UCSD-AML1 (cell line): ENCODE measurements around the gene STXBP3.
"Not testable (repeated sequence)": the region's sequence is repeated elsewhere in the genome, so short reads cannot be mapped to it uniquely, and the experiment has no call there.

Source experiments
- DNase-seq: peaks from one replicate; lab custom pipeline; 2025; ENCODE audit not compliant: unreplicated experiment; lab: John Stamatoyannopoulos, UW

Gene STXBP3

DNA sequence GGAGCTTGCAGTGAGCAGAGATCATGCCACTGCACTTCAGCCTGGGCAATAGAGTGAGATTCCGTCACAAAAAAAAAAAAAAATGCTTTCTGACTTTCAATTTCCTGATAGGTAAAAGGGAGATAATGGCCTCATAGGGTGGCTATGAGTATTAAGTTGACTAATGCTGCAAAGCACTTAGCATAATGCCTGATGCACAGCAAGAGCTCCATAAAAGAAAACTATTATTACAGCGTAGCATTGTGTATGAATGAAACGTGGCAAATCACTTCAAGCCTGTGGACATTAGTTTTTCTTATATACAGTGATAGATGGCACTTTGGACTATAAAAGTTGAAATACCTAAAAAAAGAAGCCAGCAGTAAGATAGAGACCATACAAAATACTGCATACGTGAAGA lies 17.0 kb upstream of the STXBP3 start:
- DNase-seq = no peak

- no peak for DNase-seq
Measured at GRCh38 chr1:108732398-108732797, 14.1 kb upstream of the STXBP3 start.

GRCh38 chr1:108734171-108734865 lies 12.2 kb upstream of the STXBP3 start:
- DNase-seq = no peak

DNA sequence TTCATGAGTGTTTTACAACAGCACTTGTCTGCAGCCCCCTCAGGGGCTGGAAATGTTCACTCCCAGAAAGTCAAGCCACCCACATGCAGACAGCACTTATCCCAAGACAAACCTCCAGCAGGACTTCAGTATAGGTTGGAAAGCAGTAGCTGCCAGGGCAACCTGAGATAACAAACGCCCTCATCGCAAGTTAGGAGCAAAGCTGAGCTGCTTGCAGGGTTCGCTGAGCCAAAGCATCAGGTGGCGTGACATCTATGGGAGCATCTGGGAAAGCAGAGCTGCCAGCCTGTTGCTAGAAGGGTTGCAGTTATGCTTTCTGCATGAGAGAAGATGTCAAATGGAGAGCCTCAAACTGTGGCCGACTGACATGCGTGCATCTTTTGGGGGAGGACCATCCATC lies 4.2 kb upstream of the STXBP3 start:
- DNase-seq = no peak

DNA sequence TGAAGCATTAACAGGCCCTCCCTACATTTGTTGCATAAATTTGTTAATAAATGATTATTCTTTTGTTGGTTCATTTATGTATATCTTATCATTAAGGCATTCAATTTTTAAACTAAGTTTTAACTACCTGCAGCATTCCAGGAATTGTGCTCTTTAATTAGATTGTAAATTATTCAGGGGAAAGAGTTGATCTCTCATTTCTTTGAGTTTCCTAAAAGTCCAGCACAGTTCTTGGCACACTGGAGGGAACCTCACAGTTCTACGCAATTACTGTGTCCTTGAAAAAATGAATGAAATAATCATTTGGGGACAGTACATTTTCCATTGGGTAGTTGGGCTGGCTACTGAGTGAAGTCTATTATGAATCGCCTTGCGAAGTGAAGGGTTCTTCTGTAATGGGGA lies 493 bp upstream of the STXBP3 start:
- no peak for DNase-seq

DNA sequence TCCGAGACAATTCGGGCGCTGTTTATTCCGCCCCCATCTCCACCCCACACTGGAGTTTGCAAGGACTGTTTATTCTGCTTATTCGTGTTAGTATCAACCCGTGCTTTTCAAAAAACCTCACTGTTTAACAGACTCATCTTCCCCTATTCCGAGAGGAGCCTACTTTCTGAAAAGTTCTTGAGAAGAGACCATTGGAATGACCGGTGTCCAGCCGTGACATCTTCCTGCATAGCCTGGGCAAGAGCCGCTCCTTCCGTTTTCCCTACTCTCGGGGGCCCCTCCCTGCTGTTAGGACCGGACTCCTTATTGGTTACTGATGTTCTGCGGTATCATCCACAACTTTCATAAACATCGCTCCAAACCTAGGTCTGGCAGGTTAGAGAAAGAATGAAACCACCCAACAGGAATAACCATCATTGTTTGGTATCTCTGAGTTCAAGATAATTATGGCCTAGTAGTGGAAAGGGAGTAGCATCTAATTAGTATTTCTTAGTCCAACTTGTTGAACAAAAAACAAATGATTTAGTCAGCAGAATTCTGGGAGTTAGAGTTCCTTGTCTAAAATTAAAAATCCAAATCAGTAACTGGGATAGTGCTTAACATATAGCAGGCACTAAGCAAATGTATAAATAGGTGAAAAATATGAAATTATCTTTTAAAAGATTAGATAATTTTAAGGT lies 837 bp downstream of the STXBP3 start:
- DNase-seq = peak; percentile 71

DNA sequence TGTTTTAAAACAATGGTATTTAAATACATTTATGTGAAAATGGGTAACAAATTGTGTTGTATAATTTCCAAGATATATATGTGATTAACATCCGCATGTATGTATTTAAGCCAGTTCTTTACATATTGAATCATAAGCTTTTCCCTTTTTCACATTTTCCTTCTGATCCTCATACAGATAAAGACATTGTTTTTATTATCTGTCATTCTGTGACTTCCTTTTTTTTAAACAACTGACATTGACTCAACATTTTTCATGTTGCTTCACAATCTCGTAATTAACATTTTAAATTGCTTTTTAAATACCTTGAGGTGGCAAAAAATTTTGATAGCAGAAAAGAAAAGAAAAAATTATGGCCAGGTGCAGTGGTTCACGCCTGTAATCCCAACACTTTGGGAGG lies 1.4 kb downstream of the STXBP3 start:
- no peak for DNase-seq

DNA sequence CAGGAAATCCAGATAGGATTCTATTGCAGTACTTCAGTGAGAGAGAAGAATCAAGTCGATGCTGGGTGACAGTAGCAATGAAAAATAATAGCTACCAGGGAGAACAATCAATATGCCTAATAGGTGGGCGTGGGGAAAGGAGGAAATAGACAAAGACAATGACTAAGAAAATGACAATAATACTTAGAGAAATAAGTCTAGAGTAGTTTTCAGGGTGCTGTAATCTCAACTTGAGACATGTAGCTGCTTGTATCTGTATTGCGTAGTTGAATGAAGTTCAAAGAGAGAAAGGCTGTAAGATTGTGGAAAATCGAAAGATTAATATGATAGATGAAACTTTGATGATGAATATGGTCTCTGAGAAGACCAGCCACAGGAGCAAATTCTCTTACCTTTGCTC lies 2.6 kb downstream of the STXBP3 start:
- DNase-seq = no peak

- no peak for DNase-seq
Measured at GRCh38 chr1:108750476-108751181, 4.2 kb downstream of the STXBP3 start.

DNA sequence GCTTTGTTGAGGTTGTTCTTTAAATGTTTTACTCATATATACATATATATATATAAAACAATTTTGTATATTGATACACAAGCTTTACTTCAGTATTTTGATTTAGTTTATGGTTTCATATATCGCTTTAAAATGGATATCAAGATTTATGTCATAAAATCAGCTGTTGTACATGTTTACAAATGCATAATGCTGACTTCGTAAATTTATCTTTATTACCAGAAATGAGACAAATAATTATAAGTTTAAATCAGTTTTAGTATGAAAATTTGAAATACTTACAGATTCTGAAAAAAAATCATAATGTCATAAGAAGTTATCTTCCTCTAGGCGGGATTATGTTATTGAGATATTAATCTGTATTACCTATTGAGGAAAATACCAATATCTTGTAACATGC lies 6.9 kb downstream of the STXBP3 start:
- DNase-seq = no peak

DNA sequence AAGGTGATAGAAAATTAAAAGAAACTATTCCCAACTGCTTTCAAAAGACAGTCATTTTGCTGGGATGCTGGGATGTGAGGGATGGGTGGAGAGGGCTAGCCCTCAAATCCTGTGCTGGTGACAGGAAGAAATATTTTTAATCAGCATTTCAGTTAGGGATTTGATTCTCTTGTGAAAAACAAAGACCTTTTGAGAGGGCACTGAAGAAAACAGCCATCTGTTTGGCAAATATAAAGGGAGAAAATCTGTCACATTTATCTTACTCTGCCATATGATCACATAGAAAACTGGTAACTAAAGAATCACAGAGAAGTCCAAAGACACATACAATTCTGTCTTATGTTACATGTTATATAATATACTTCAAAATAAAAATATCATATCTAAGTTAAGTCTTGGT lies 12.3 kb downstream of the STXBP3 start:
- no peak for DNase-seq

GRCh38 chr1:108767115-108767514 lies 20.6 kb downstream of the STXBP3 start:
- no peak for DNase-seq

DNA sequence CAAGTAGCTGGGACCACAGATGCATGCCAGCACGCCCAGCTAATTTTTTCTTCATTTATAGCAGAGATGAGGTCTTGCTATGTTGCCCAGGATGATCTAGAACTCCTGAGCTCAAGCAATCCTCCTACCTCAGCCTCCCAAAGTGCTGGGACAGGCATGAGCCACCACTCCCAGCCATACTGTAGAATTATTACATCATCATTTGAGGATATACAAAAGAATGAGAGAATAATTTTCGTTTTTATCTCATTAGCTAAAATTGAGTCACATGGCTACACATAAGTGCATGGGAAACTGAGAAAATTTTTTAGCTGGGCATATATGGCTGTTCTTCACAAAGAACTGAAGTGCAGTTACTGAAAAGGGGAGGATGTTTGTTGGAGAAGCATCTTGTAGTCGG lies 21.2 kb downstream of the STXBP3 start:
- no peak for DNase-seq

- DNase-seq = no peak
Measured at GRCh38 chr1:108777839-108778238, 31.4 kb downstream of the STXBP3 start.

GRCh38 chr1:108779455-108779854 lies 33.0 kb downstream of the STXBP3 start:
- no peak for DNase-seq

- no peak for DNase-seq
Measured at GRCh38 chr1:108780937-108781574, 34.6 kb downstream of the STXBP3 start.

DNA sequence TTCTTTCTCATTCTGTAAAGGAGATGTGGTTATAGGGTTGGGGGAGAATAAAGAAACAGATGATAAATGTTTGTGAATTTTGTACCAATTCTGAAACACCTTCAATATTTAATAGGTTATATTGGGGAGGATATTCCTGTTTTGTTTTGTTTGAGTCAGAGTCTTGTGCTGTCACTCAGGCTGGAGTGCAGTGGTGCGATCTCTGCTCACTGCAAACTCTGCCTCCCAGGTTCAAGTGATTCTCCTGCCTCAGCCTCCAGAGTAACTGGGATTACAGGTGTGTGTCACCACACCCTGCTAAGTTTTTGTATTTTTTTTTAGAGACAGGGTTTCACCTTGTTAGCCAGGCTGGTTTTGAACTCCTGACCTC lies 35.1 kb downstream of the STXBP3 start:
- not testable (repeated sequence) for DNase-seq

DNA sequence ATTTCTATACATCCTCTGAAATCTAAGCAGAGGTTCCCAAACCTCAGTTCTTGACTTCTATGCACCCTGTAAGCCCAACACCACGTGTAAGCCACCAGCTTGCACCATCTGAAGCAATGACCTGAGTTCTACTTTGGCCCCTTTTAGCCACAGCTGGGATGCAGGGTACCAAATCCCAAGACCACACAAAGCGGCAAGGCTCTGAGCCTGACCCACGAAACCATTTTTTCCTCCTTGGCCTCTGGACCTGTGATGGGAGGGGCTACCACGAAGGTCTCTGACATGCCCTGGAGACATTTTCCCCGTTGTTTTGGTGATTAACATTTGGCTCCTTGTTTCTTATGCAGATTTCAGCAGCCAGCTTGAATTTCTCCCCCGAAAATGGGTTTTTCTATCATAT lies 38.8 kb downstream of the STXBP3 start:
- no peak for DNase-seq

DNA sequence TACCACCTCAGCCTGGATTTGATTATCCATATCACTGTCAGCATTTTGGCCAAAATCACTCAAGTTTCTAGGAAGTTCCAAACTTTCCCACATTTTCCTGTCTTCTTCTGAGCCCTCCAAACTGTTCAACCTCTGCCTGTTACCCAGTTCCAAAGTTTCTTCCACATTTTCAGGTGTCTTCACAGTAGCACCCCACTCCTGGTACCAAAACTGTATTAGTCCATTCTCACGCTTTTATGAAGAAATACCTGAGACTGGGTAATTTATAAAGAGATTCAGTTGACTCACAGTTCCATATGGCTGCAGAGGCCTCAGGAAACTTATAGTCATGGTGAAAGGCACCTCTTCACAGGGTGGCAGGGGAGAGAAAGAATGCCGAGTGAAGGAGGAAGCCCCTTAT lies 39.4 kb downstream of the STXBP3 start:
- no peak for DNase-seq

GRCh38 chr1:108791790-108792189 lies 45.3 kb downstream of the STXBP3 start:
- DNase-seq = no peak

- DNase-seq = no peak
Measured at GRCh38 chr1:108792420-108792819, 45.9 kb downstream of the STXBP3 start.

GRCh38 chr1:108799001-108799400 lies 52.5 kb downstream of the STXBP3 start:
- DNase-seq = no peak
